MM.1S (cell line): ENCODE results near the gene TMEM204.
A peak's percentile ranks its signal among the peaks of the same experiment; 100 is the strongest.
"Not testable (repeated sequence)": the region's sequence is repeated elsewhere in the genome, so short reads cannot be mapped to it uniquely, and the experiment has no call there.

ENCODE experiments used
- DNase-seq: peaks from one replicate; pipeline ENCODE4 v3.0.0-alpha.2; 2015
- H2AFZ ChIP-seq: fragments of 300-600 bp; sonication (generic); 2 replicates; pipeline ENCODE4 v1.6.0; 2016; ENCODE audit warnings: antibody characterized with exemption, low read length
- H3F3A ChIP-seq: fragments of 300-600 bp; sonication (generic); 2 replicates; pipeline ENCODE4 v1.6.1; 2016; ENCODE audit warnings: mild to moderate bottlenecking, antibody characterized with exemption, low read length, moderate library complexity, mixed read lengths; ENCODE audit not compliant: insufficient read depth
- H3K27ac ChIP-seq: fragments of 300-600 bp; sonication (generic); 2 replicates; pipeline ENCODE4 v1.5.1; 2016; ENCODE audit warnings: mild to moderate bottlenecking, low read length
- H3K27me3 ChIP-seq: fragments of 300-600 bp; sonication (generic); replicated peaks from 2 replicates; pipeline ENCODE4 v1.6.0; 2016; ENCODE audit warnings: low read length; ENCODE audit not compliant: insufficient read depth
- H3K36me3 ChIP-seq: fragments of 300-600 bp; sonication (generic); replicated peaks from 2 replicates; pipeline ENCODE4 v1.6.1; 2016; ENCODE audit warnings: mild to moderate bottlenecking, low read length, mixed read lengths; ENCODE audit not compliant: insufficient read depth
- H3K4me1 ChIP-seq: fragments of 300-600 bp; sonication (generic); 2 replicates; pipeline ENCODE4 v1.6.1; 2016; ENCODE audit warnings: low read length, mixed read lengths
- H3K4me2 ChIP-seq: fragments of 300-600 bp; sonication (generic); 2 replicates; pipeline ENCODE4 v1.6.0; 2016; ENCODE audit warnings: low read depth, low read length
- H3K4me3 ChIP-seq: fragments of 300-600 bp; sonication (generic); 2 replicates; pipeline ENCODE4 v1.5.1; 2016; ENCODE audit warnings: low read length, mixed read lengths
- H3K79me2 ChIP-seq: fragments of 300-600 bp; sonication (generic); 2 replicates; pipeline ENCODE4 v1.6.1; 2016; ENCODE audit warnings: mixed run types, low read length, mixed read lengths
- H3K9ac ChIP-seq: fragments of 300-600 bp; sonication (generic); 2 replicates; pipeline ENCODE4 v1.6.1; 2016; ENCODE audit warnings: low read length, mixed read lengths
- H3K9me2 ChIP-seq: fragments of 300-600 bp; sonication (generic); replicated peaks from 2 replicates; pipeline ENCODE4 v1.6.1; 2016; ENCODE audit warnings: mild to moderate bottlenecking, low read length, mixed read lengths; ENCODE audit not compliant: insufficient read depth
- H3K9me3 ChIP-seq: fragments of 300-600 bp; sonication (generic); replicated peaks from 2 replicates; pipeline ENCODE4 v1.6.1; 2016; ENCODE audit warnings: mild to moderate bottlenecking, low read length, mixed read lengths; ENCODE audit not compliant: insufficient read depth
- H4K20me1 ChIP-seq: fragments of 300-600 bp; sonication (generic); 2 replicates; pipeline ENCODE4 v1.6.1; 2016; ENCODE audit warnings: mild to moderate bottlenecking, low read length, moderate library complexity, mixed read lengths; ENCODE audit not compliant: insufficient read depth
- CTCF ChIP-seq: fragments of 300-600 bp; sonication (generic); IDR thresholded peaks from 2 replicates; pipeline ENCODE4 v1.5.1; 2016; ENCODE audit warnings: antibody characterized with exemption, low read length, mixed read lengths
- EZH2 ChIP-seq: fragments of 300-600 bp; sonication (generic); optimal IDR thresholded peaks from 2 replicates; pipeline ENCODE3; 2017; ENCODE audit warnings: low read depth, mild to moderate bottlenecking, antibody characterized with exemption, low read length, mixed read lengths
- EZH2phosphoT487 ChIP-seq: fragments of 300-600 bp; sonication (generic); IDR thresholded peaks from 2 replicates; pipeline ENCODE4 v1.6.1; 2018; ENCODE audit warnings: antibody characterized with exemption, low read length

TMEM204 gene

GRCh38 chr16:1590930-1591705 is 57.7 kb downstream of the TMEM204 start:
- Histone ChIP-seq H3K36me3 (no peaks in the 10 kb centered on the region), H3K4me3 (peak overlapping the region; percentile 10; the same call in 1 of the 2 replicates), H3K4me2 (peak overlapping the region; percentile 50), H3F3A (peaks cover 11% of the 10 kb centered on the region; the same call in 1 of the 2 replicates), H3K4me1 (peaks cover 12% of the 10 kb centered on the region), H3K9me2 (no peaks in the 10 kb centered on the region), H2AFZ (peak overlapping the region; percentile 55), H3K9me3 (no peaks in the 10 kb centered on the region), H3K27ac (peak overlapping the region; percentile 39; the same call in 1 of the 2 replicates), H3K79me2 (no peaks in the 10 kb centered on the region), H3K9ac (peak overlapping the region; percentile 22; the same call in 1 of the 2 replicates), H3K27me3 (no peaks in the 10 kb centered on the region), H4K20me1 (no peaks in the 10 kb centered on the region)
- TF ChIP-seq EZH2: no peak
- no peak for TF ChIP-seq EZH2phosphoT487
- peak; percentile 81 for DNase-seq

GRCh38 chr16:1592446-1592845 is 59.0 kb downstream of the TMEM204 start:
- Histone ChIP-seq H3K4me2 (no peak overlapping the region), H3K27ac (no peak overlapping the region), H3K9me3 (no peaks in the 10 kb centered on the region), H3K4me1 (peaks cover 12% of the 10 kb centered on the region), H3K4me3 (no peak overlapping the region), H3K36me3 (no peaks in the 10 kb centered on the region), H3K79me2 (no peaks in the 10 kb centered on the region), H3K9ac (no peak overlapping the region), H3K27me3 (no peaks in the 10 kb centered on the region), H3K9me2 (no peaks in the 10 kb centered on the region), H2AFZ (no peak overlapping the region), H3F3A (peaks cover 11% of the 10 kb centered on the region; the same call in 1 of the 2 replicates), H4K20me1 (no peaks in the 10 kb centered on the region)
- DNase-seq: no peak
- TF ChIP-seq EZH2: no peak
- no peak for TF ChIP-seq EZH2phosphoT487
- no peak for TF ChIP-seq CTCF

GRCh38 chr16:1595511-1595910 is 62.0 kb downstream of the TMEM204 start:
- not testable (repeated sequence) for H3K9me2 ChIP-seq, H2AFZ ChIP-seq, DNase-seq, H3K27ac ChIP-seq, H3K36me3 ChIP-seq, H3K4me3 ChIP-seq, H3K27me3 ChIP-seq, H3K4me2 ChIP-seq, H4K20me1 ChIP-seq, H3F3A ChIP-seq, H3K9ac ChIP-seq, H3K79me2 ChIP-seq, H3K9me3 ChIP-seq
- peaks cover 12% of the 10 kb centered on the region for H3K4me1 ChIP-seq

GRCh38 chr16:1596516-1596915 is 63.0 kb downstream of the TMEM204 start:
- Histone ChIP-seq H3K4me3 (no peak overlapping the region), H4K20me1 (no peaks in the 10 kb centered on the region), H3F3A (peaks cover 2% of the 10 kb centered on the region; the same call in 1 of the 2 replicates), H3K79me2 (no peaks in the 10 kb centered on the region), H3K4me2 (no peak overlapping the region), H3K27me3 (no peaks in the 10 kb centered on the region), H3K36me3 (no peaks in the 10 kb centered on the region), H3K27ac (no peak overlapping the region), H3K9ac (no peak overlapping the region), H2AFZ (no peak overlapping the region), H3K4me1 (peaks cover 5% of the 10 kb centered on the region; the same call in 1 of the 2 replicates), H3K9me2 (no peaks in the 10 kb centered on the region), H3K9me3 (no peaks in the 10 kb centered on the region)
- DNase-seq: no peak
- no peak for TF ChIP-seq EZH2
- no peak for TF ChIP-seq CTCF
- no peak for TF ChIP-seq EZH2phosphoT487
